ENCODE measurements around the gene GFAP. TPM values are rescaled to one million over a fixed set of nuclear protein-coding genes. Genes with fewer than 3 reads are reported as not detected.

Gene GFAP
- total RNA-seq, 2 donors from 2014 or later, result 0.62 TPM; not detected in 1

- H3K27ac ChIP-seq, result no peak overlapping the region
- no peaks in the 10 kb centered on the region for H3K9me3 ChIP-seq
- 96% methylated on average over 6 of the region's 6 CpGs for WGBS
- no peaks in the 10 kb centered on the region for H3K27me3 ChIP-seq (replicated peaks; ENCODE audit: insufficient read depth)
- no peak overlapping the region for H3K4me3 ChIP-seq
- TF ChIP-seq POLR2A (IDR thresholded peaks at IDR 0.05), result no peak
- H3K36me3 ChIP-seq, result peaks cover 0 to 15% of the 10 kb centered on the region in 2 donors
- no peak for DNase-seq (ENCODE audit: low spot score)
- intact Hi-C loops (cut with DNase I), result no loop called here
- H3K4me1 ChIP-seq (replicated peaks), result no peaks in the 10 kb centered on the region
Measured at GRCh38 chr17:44875761-44876160, 39.5 kb downstream of the GFAP start.

DNA sequence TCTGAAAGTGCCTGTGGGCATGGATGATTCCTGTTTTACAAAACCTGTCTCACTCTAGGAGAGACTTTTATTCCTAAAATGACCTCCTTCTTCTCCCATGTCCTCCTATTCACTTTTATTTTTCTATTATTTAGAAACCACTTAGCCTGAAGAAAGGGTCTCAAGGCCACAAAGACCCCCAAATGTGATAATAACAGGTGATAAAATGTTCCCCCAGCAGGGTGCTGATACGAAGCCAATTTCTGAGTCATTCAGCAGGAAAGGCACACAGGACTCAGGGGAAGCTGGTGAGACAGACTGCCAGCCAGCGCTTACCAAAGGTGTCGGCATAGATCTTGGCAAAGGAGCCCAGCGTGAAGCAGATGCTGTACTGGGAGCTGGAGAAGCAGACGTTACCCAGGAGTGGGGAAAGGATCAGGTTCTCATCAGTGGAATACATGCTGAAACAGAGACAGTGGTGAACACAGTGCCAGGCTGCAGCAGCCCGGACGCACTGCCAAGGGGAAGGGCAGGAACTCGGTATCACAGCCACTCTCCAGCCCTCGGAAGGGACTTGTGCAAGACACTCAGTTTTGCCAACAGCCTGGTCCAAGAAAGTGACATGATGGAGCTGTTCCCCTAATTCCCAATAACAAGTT is 43.0 kb downstream of the GFAP start:
- intact Hi-C loops (cut with DNase I), result loop anchor here (2.0 kb wide), 1 partner anchor 93 kb away; no protein-coding TSS in a partner anchor
- Histone ChIP-seq H3K27me3 (replicated peaks; ENCODE audit: insufficient read depth) (no peaks in the 10 kb centered on the region), H3K27ac (peak overlapping the region in 1 of 2 donors; percentile 17), H3K4me3 (no peak overlapping the region), H3K36me3 (peaks cover 0 to 7% of the 10 kb centered on the region in 2 donors), H3K4me1 (replicated peaks) (no peaks in the 10 kb centered on the region), H3K9me3 (no peaks in the 10 kb centered on the region)
- WGBS, result 50% methylated on average over 9 of the region's 9 CpGs
- DNase-seq (ENCODE audit: low spot score), result no peak
- TF ChIP-seq POLR2A (IDR thresholded peaks at IDR 0.05) (no peak), POLR2AphosphoS5 (IDR thresholded peaks at IDR 0.05) (no peak)
- TF ChIP-seq, protein P1, sequence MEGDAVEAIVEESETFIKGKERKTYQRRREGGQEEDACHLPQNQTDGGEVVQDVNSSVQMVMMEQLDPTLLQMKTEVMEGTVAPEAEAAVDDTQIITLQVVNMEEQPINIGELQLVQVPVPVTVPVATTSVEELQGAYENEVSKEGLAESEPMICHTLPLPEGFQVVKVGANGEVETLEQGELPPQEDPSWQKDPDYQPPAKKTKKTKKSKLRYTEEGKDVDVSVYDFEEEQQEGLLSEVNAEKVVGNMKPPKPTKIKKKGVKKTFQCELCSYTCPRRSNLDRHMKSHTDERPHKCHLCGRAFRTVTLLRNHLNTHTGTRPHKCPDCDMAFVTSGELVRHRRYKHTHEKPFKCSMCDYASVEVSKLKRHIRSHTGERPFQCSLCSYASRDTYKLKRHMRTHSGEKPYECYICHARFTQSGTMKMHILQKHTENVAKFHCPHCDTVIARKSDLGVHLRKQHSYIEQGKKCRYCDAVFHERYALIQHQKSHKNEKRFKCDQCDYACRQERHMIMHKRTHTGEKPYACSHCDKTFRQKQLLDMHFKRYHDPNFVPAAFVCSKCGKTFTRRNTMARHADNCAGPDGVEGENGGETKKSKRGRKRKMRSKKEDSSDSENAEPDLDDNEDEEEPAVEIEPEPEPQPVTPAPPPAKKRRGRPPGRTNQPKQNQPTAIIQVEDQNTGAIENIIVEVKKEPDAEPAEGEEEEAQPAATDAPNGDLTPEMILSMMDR (IDR thresholded peaks at IDR 0.05), result no peak

GRCh38 chr17:44871556-44871955 is 43.7 kb downstream of the GFAP start:
- Histone ChIP-seq H3K4me3 (no peak overlapping the region), H3K9me3 (no peaks in the 10 kb centered on the region), H3K36me3 (peaks cover 0 to 7% of the 10 kb centered on the region in 2 donors), H3K27ac (no peak overlapping the region), H3K27me3 (replicated peaks; ENCODE audit: insufficient read depth) (no peaks in the 10 kb centered on the region), H3K4me1 (replicated peaks) (no peaks in the 10 kb centered on the region)
- intact Hi-C loops (cut with DNase I), result no loop called here
- 96% methylated on average over 12 of the region's 12 CpGs for WGBS
- no peak for DNase-seq (ENCODE audit: low spot score)
- TF ChIP-seq, protein P1 (IDR thresholded peaks at IDR 0.05), result no peak
- TF ChIP-seq POLR2AphosphoS5 (IDR thresholded peaks at IDR 0.05), result no peak
- TF ChIP-seq POLR2A (IDR thresholded peaks at IDR 0.05), result no peak

DNA sequence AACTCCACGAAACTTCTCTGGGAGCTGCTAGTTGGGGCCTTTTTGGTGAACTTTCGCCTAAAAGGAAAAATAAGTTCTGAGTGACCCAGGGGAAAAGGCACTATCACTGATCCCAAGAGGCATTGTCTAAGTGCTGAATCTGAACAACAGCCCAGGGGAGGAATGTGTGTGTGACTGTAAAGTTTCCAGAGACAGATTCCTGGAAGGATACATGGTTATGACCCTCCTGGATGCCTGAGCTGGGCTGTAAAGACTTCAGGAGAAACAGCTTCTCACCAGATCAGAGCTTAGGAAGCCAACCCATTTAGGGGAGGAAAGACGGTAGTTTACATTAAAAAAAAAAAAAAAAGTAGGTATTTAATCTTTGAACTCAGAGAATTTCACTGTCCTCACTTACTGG is 47.5 kb downstream of the GFAP start:
- Histone ChIP-seq H3K4me1 (replicated peaks) (no peaks in the 10 kb centered on the region), H3K9me3 (no peaks in the 10 kb centered on the region), H3K27ac (peak overlapping the region in 1 of 2 donors; percentile 16), H3K27me3 (replicated peaks; ENCODE audit: insufficient read depth) (no peaks in the 10 kb centered on the region), H3K4me3 (no peak overlapping the region), H3K36me3 (peaks cover 0 to 7% of the 10 kb centered on the region in 2 donors)
- DNase-seq (ENCODE audit: low spot score), result no peak
- TF ChIP-seq POLR2A (IDR thresholded peaks at IDR 0.05) (no peak), POLR2AphosphoS5 (IDR thresholded peaks at IDR 0.05) (no peak)
- TF ChIP-seq, protein P1 (IDR thresholded peaks at IDR 0.05), result no peak
- intact Hi-C loops (cut with DNase I), result loop anchor here (5.0 kb wide), 1 partner anchor 41 kb away; no protein-coding TSS in a partner anchor
- 78% methylated on average over 3 of the region's 3 CpGs for WGBS

- H3K9me3 ChIP-seq, result no peaks in the 10 kb centered on the region
- intact Hi-C loops (cut with DNase I), result loop anchor here (5.0 kb wide), 1 partner anchor 39 kb away; no protein-coding TSS in a partner anchor
- H3K27me3 ChIP-seq (replicated peaks; ENCODE audit: insufficient read depth), result no peaks in the 10 kb centered on the region
- 73% methylated on average over 6 of the region's 6 CpGs for WGBS
- no peak for TF ChIP-seq POLR2A (IDR thresholded peaks at IDR 0.05)
- TF ChIP-seq POLR2AphosphoS5 (IDR thresholded peaks at IDR 0.05), result no peak
- no peak overlapping the region for H3K27ac ChIP-seq
- H3K36me3 ChIP-seq, result peaks cover 0 to 2% of the 10 kb centered on the region in 2 donors
- no peaks in the 10 kb centered on the region for H3K4me1 ChIP-seq (replicated peaks)
- DNase-seq (ENCODE audit: low spot score), result no peak
- no peak overlapping the region for H3K4me3 ChIP-seq
Measured at GRCh38 chr17:44865931-44866330, 49.4 kb downstream of the GFAP start.

- peak; percentile 62 for DNase-seq (ENCODE audit: low spot score)
- Histone ChIP-seq H3K27ac (no peak overlapping the region), H3K9me3 (no peaks in the 10 kb centered on the region), H3K4me1 (replicated peaks) (no peaks in the 10 kb centered on the region), H3K4me3 (no peak overlapping the region), H3K36me3 (peaks cover 0 to 1% of the 10 kb centered on the region in 2 donors), H3K27me3 (replicated peaks; ENCODE audit: insufficient read depth) (no peaks in the 10 kb centered on the region)
- intact Hi-C loops (cut with DNase I), result loop anchor here (5.0 kb wide), 1 partner anchor 38 kb away; no protein-coding TSS in a partner anchor
- WGBS, result 13% methylated on average over 1 of the region's 1 CpG
- TF ChIP-seq POLR2A (IDR thresholded peaks at IDR 0.05), result no peak
- peak; percentile 62 for TF ChIP-seq POLR2AphosphoS5 (IDR thresholded peaks at IDR 0.05)
- TF ChIP-seq, protein P1 (IDR thresholded peaks at IDR 0.05), result peak; percentile 74 to 87 (median 81)
Measured at GRCh38 chr17:44865231-44865660, 50.1 kb downstream of the GFAP start.
